ENCODE results near the gene ZNF154. TPM values are rescaled to one million over a fixed set of nuclear protein-coding genes. Genes with fewer than 3 reads are reported as not detected.

The ZNF154 gene
- total RNA-seq, 1 experiment from 2014 or later = 18.7 TPM

DNA sequence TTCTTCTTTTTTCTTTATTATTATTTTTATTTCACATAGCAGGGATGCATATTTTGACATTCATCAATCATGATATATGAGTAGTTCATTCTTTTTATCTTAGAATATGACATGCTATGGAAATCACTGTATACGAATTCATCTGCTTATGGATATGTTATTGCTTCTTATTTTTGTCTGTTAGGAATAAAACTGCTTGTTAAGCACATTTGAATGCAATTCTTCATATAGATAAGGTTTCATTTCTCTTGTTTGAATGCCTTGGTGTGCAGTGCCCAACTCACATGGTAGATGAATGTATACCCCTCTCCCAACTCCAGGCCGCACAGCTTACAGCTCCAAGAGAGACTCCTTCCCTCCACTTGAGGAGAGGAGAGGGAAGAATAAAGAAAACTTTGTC lies 48.9 kb upstream of the ZNF154 start:
- Histone ChIP-seq H4K20me1 (ENCODE audit: control insufficient read depth, insufficient read depth, insufficient read length) (no peaks in the 10 kb centered on the region), H2BK15ac (ENCODE audit: low read depth, low read length) (no peak overlapping the region), H4K8ac (replicated peaks; ENCODE audit: insufficient read length, low read depth, low read length) (no peak overlapping the region), H3T11ph (ENCODE audit: low read length) (no peak overlapping the region), H4K91ac (ENCODE audit: insufficient read length, low read depth, low read length) (no peak overlapping the region), H3K18ac (ENCODE audit: insufficient read length, low read depth, low read length) (no peak overlapping the region), H3K4me1 (ENCODE audit: insufficient read depth, low read length) (no peaks in the 10 kb centered on the region), H2AFZ (ENCODE audit: low read length) (no peak overlapping the region), H2BK12ac (ENCODE audit: insufficient read length, low read depth, low read length) (no peak overlapping the region), H2AK5ac (ENCODE audit: insufficient read length, low read length) (no peak overlapping the region), H3K27ac (ENCODE audit: insufficient read length, low read depth, low read length) (no peak overlapping the region), H2BK120ac (ENCODE audit: low read depth, low read length, poor library complexity, severe bottlenecking) (no peak overlapping the region), H3K4me2 (ENCODE audit: insufficient read depth, insufficient read length, low read length) (no peak overlapping the region), H3K23me2 (ENCODE audit: insufficient read length, low read depth, low read length, poor library complexity, severe bottlenecking) (no peaks in the 10 kb centered on the region), H2BK5ac (ENCODE audit: insufficient read length, low read length) (no peak overlapping the region), H3K27me3 (ENCODE audit: insufficient read depth, low read length) (no peaks in the 10 kb centered on the region), H4K5ac (ENCODE audit: insufficient read length, low read depth, low read length) (no peak overlapping the region), H3K14ac (ENCODE audit: insufficient read depth, low read length) (no peak overlapping the region), H3K9me3 (ENCODE audit: control insufficient read depth, low read depth, low read length) (no peaks in the 10 kb centered on the region), H3K4ac (ENCODE audit: low read depth, low read length) (no peak overlapping the region), H3K23ac (ENCODE audit: insufficient read length, low read depth, low read length) (no peak overlapping the region), H3K79me2 (ENCODE audit: insufficient read depth, low read length) (no peaks in the 10 kb centered on the region), H3K9ac (ENCODE audit: extremely low read depth, insufficient read length, low read length) (no peak overlapping the region), H2BK20ac (ENCODE audit: low read depth, low read length, poor library complexity, severe bottlenecking) (no peak overlapping the region), H3K79me1 (ENCODE audit: insufficient read depth, low read depth, low read length, poor library complexity, severe bottlenecking) (no peaks in the 10 kb centered on the region), H3K56ac (ENCODE audit: insufficient read length, low read depth, low read length) (no peak overlapping the region)
- no peak overlapping the region for H3K27ac Mint-ChIP-seq
- H3K36me3 Mint-ChIP-seq (ENCODE audit: insufficient read depth in 1 of 3, low read depth in 3 of 3) = peaks cover 51 to 82% (median 74%) of the 10 kb centered on the region in 3 experiments
- H3K9me3 Mint-ChIP-seq = peaks cover 0 to 3% of the 10 kb centered on the region in 2 experiments; a peak in 1 of 5 replicates
- TF ChIP-seq, protein P1, sequence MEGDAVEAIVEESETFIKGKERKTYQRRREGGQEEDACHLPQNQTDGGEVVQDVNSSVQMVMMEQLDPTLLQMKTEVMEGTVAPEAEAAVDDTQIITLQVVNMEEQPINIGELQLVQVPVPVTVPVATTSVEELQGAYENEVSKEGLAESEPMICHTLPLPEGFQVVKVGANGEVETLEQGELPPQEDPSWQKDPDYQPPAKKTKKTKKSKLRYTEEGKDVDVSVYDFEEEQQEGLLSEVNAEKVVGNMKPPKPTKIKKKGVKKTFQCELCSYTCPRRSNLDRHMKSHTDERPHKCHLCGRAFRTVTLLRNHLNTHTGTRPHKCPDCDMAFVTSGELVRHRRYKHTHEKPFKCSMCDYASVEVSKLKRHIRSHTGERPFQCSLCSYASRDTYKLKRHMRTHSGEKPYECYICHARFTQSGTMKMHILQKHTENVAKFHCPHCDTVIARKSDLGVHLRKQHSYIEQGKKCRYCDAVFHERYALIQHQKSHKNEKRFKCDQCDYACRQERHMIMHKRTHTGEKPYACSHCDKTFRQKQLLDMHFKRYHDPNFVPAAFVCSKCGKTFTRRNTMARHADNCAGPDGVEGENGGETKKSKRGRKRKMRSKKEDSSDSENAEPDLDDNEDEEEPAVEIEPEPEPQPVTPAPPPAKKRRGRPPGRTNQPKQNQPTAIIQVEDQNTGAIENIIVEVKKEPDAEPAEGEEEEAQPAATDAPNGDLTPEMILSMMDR (conservative IDR thresholded peaks at IDR 0.05) = no peak
- DNase-seq = no peak
- H3K27me3 Mint-ChIP-seq (ENCODE audit: low read depth) = no peaks in the 10 kb centered on the region
- WGBS (ENCODE audit: extremely low coverage, insufficient read length, low lambda C conversion rate) = no CpG with 5 or more reads among the region's 2 CpGs
- H3K4me3 Mint-ChIP-seq = no peak overlapping the region
- no peaks in the 10 kb centered on the region for H3K4me1 Mint-ChIP-seq
